SK-N-SH (cell line): Measurements from ENCODE around the gene IGSF5. TPM values are rescaled to one million over a fixed set of nuclear protein-coding genes. Genes with fewer than 3 reads are reported as not detected.

Experiments
- CTCF ChIA-PET: fragments of 300-600, 350-600 bp; formaldehyde crosslinking; extraction: SDS; loops from one replicate; lab custom pipeline; 2021; lab: Yijun Ruan, JAX
- POLR2A ChIA-PET: fragments of 350-600 bp; sonication (Branson Sonifier 250); formaldehyde crosslinking; extraction: SDS; loops from one replicate; lab custom pipeline; 2020; ENCODE audit warnings: antibody characterized with exemption, inconsistent platforms; lab: Yijun Ruan, JAX
- DNase-seq: peaks from one replicate; pipeline ENCODE4 v3.0.0; 2012
- H2AFZ ChIP-seq: fragments of 200-600 bp; sonication (generic); 2 replicates; pipeline ENCODE4 v1.8.1; 2016; ENCODE audit warnings: antibody characterized with exemption, mild to moderate bottlenecking, low read depth
- H3F3A ChIP-seq: fragments of 200-600 bp; sonication (generic); replicated peaks from 2 replicates; pipeline ENCODE3; 2016; ENCODE audit warnings: antibody characterized with exemption, mild to moderate bottlenecking; ENCODE audit not compliant: insufficient read depth
- H3K27ac ChIP-seq, 2 experiments: fragments of 200-500 bp in 1 of 2; fragments of 200-600 bp in 1 of 2; sonication (Bioruptor generic) in 1 of 2; sonication (generic), shearing (Covaris generic) in 1 of 2; 2 replicates each; pipeline versions ENCODE4 v1.5.1 to v1.6.1; 2014 to 2016; ENCODE audit warnings: low read depth in 2 of 2, inconsistent platforms in 1 of 2, low read length in 1 of 2, mild to moderate bottlenecking in 1 of 2, mixed read lengths in 1 of 2
- H3K27me3 ChIP-seq: fragments of 200-600 bp; sonication (generic), shearing (Covaris generic); 2 replicates; pipeline ENCODE4 v1.6.1; 2016; ENCODE audit warnings: mixed run types; ENCODE audit not compliant: insufficient read depth
- H3K36me3 ChIP-seq, 2 experiments: fragments of 200-500 bp in 1 of 2; fragments of 200-600 bp in 1 of 2; sonication (Bioruptor generic) in 1 of 2; sonication (generic) in 1 of 2; replicated peaks in 1 of 2; 2 replicates each; pipeline versions ENCODE3 to v1.5.1; 2014 to 2016; ENCODE audit warnings: low read length in 1 of 2, mild to moderate bottlenecking in 1 of 2; ENCODE audit not compliant: insufficient read depth in 2 of 2, control insufficient read depth in 1 of 2
- H3K4me1 ChIP-seq, 2 experiments: fragments of 200-500 bp in 1 of 2; fragments of 200-600 bp in 1 of 2; sonication (Bioruptor generic) in 1 of 2; sonication (generic), shearing (Covaris generic) in 1 of 2; 2 replicates each; pipeline versions ENCODE4 v1.5.1 to v1.6.1; 2014 to 2016; ENCODE audit warnings: low read depth in 1 of 2, low read length in 1 of 2, mixed run types in 1 of 2; ENCODE audit not compliant: insufficient read depth in 2 of 2, control insufficient read depth in 1 of 2
- H3K4me2 ChIP-seq: fragments of 200-600 bp; sonication (generic), shearing (Covaris generic); 2 replicates; pipeline ENCODE4 v1.6.1; 2017; ENCODE audit warnings: mixed run types
- H3K4me3 ChIP-seq, 2 experiments: fragments of 200-500 bp in 1 of 2; fragments of 200-600 bp in 1 of 2; sonication (Bioruptor generic) in 1 of 2; sonication (generic), shearing (Covaris generic) in 1 of 2; 2 replicates each; pipeline versions ENCODE4 v1.5.1 to v1.8.1; 2014 to 2016; ENCODE audit warnings: low read depth in 2 of 2, inconsistent platforms in 1 of 2, low read length in 1 of 2, mild to moderate bottlenecking in 1 of 2, mixed read lengths in 1 of 2, moderate library complexity in 1 of 2
- H3K79me2 ChIP-seq: fragments of 200-600 bp; sonication (generic); 2 replicates; pipeline ENCODE4 v1.8.1; 2017; ENCODE audit warnings: mild to moderate bottlenecking; ENCODE audit not compliant: insufficient read depth
- H3K9ac ChIP-seq: fragments of 200-600 bp; sonication (generic); 2 replicates; pipeline ENCODE4 v1.6.1; 2017; ENCODE audit warnings: mixed run types
- H3K9me2 ChIP-seq: fragments of 200-600 bp; sonication (generic); 2 replicates; pipeline ENCODE4 v1.6.1; 2017; ENCODE audit warnings: mixed run types
- H3K9me3 ChIP-seq: fragments of 200-600 bp; sonication (generic); 2 replicates; pipeline ENCODE4 v1.6.1; 2017; ENCODE audit warnings: mixed run types, mild to moderate bottlenecking, moderate library complexity
- H4K20me1 ChIP-seq: fragments of 200-600 bp; sonication (generic); 2 replicates; pipeline ENCODE4 v1.6.1; 2017; ENCODE audit warnings: mild to moderate bottlenecking, mixed run types; ENCODE audit not compliant: insufficient read depth
- CHD2 ChIP-seq: fragments of 150-350 bp; IDR thresholded peaks from 2 replicates; pipeline ENCODE4 v1.6.1; 2018; ENCODE audit warnings: low read length; ENCODE audit not compliant: partially characterized antibody
- FOXJ3 ChIP-seq: sonication (generic); formaldehyde crosslinking; IDR thresholded peaks from 2 replicates; pipeline ENCODE4 v1.5.1; 2020; ENCODE audit warnings: mild to moderate bottlenecking, missing genetic modification reagents
- IRF3 ChIP-seq: fragments of 150-350 bp; IDR thresholded peaks from 2 replicates; pipeline ENCODE4 v1.6.1; 2016; ENCODE audit warnings: mild to moderate bottlenecking, low read depth, low read length
- JUND ChIP-seq: IDR thresholded peaks from 2 replicates; pipeline ENCODE4 v1.4.0; 2012
- MEF2A ChIP-seq: IDR thresholded peaks from 2 replicates; pipeline ENCODE4 v1.4.0; 2012; ENCODE audit warnings: low read depth, borderline replicate concordance
- MXI1 ChIP-seq: IDR thresholded peaks from 2 replicates; pipeline ENCODE4 v1.6.1; 2012; ENCODE audit warnings: mild to moderate bottlenecking, low read depth, low read length, improper control_type of control experiment
- NFIC ChIP-seq: IDR thresholded peaks from 2 replicates; pipeline ENCODE4 v1.4.0; 2012; ENCODE audit warnings: borderline replicate concordance
- NRF1 ChIP-seq: IDR thresholded peaks from 2 replicates; pipeline ENCODE4 v1.6.1; 2012; ENCODE audit warnings: low read depth, mild to moderate bottlenecking, low read length
- PBX3 ChIP-seq: IDR thresholded peaks from 2 replicates; pipeline ENCODE4; 2012
- POLR2AphosphoS5 ChIP-seq: IDR thresholded peaks from 2 replicates; pipeline ENCODE4 v1.6.1; 2012; ENCODE audit warnings: low read depth, low read length
- RAD21 ChIP-seq: IDR thresholded peaks from 2 replicates; pipeline ENCODE4 v1.6.1; 2012; ENCODE audit warnings: mild to moderate bottlenecking, low read length
- SIN3A ChIP-seq: IDR thresholded peaks from 2 replicates; pipeline ENCODE4 v1.6.1; 2012; ENCODE audit warnings: low read depth, mild to moderate bottlenecking, low read length, moderate library complexity, borderline replicate concordance
- TCF12 ChIP-seq: IDR thresholded peaks from 2 replicates; pipeline ENCODE4 v1.4.0; 2012
- YY1 ChIP-seq: IDR thresholded peaks from 2 replicates; pipeline ENCODE4 v1.4.0; 2012; ENCODE audit warnings: low read depth, mild to moderate bottlenecking
- WGBS: methylation state at CpG from one replicate; pipeline ENCODE4 v1.1.6; 2017; ENCODE audit warnings: low lambda C conversion rate; 5-methylcytosine and 5-hydroxymethylcytosine counted together
- polyA plus RNA-seq, 3 experiments: library from polyadenylated mRNA; depleted of rRNA; stranded (reverse); fragments of >200 nt; gene quantifications; 2 replicates each; pipeline ENCODE4 v1.2.3, GENCODE V29; 2012
- TF ChIP-seq, protein P1 (sequence below): IDR thresholded peaks from 2 replicates; pipeline ENCODE4 v1.6.1; 2012; ENCODE audit warnings: mild to moderate bottlenecking, low read depth, low read length, moderate library complexity
- TF ChIP-seq, protein P2 (sequence below): IDR thresholded peaks from 2 replicates; pipeline ENCODE4 v1.4.0; 2012; ENCODE audit warnings: low read depth, borderline replicate concordance

The IGSF5 gene
- polyA plus RNA-seq, 1 of the 3 experiments (the other 2 are of a cell fraction) = 0.08 TPM

DNA sequence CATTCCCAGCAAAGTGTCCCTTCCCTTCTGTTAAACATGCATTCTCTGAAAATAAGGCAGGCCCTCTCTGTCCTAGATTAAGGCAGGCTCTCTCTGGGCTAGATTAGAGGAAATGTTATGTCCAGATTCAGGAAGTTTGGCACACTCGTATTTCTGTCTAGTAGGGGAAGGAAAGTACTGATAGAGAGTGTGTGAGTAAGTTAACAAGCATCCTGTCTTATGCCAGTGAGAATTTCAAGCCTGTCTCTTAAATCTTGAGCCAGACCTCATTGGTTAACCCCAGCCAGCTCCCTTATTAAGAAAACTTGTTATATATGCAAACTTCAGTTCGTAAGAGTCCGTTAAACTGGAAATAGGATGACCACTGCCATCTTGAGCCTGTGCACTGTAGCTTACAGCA is 31.6 kb downstream of the IGSF5 start:
- Histone ChIP-seq H3K27me3 (no peaks in the 10 kb centered on the region), H3K9me3 (no peaks in the 10 kb centered on the region), H2AFZ (no peak overlapping the region), H3K27ac (no peak overlapping the region), H3K4me1 (peaks cover 0 to 3% of the 10 kb centered on the region in 2 experiments; a peak in 1 of 4 replicates), H3K79me2 (no peaks in the 10 kb centered on the region), H3K9ac (no peak overlapping the region), H4K20me1 (no peaks in the 10 kb centered on the region), H3K36me3 (no peaks in the 10 kb centered on the region), H3F3A (no peaks in the 10 kb centered on the region), H3K4me2 (no peak overlapping the region), H3K9me2 (no peaks in the 10 kb centered on the region), H3K4me3 (no peak overlapping the region)
- DNase-seq = no peak
- ChIA-PET POLR2A (no interaction called here), CTCF (interaction anchor here (1.2 to 1.8 kb wide), 3 partner anchors 12 to 91 kb away, joined by 4 to 5 read pairs (median 4); partner anchors contain the start of gene PCP4)
- TF ChIP-seq RAD21 = no peak
- no peak for TF ChIP-seq SIN3A
- TF ChIP-seq FOXJ3 = no peak
- TF ChIP-seq NRF1 = no peak
- no peak for TF ChIP-seq CHD2
- TF ChIP-seq NFIC = no peak
- TF ChIP-seq POLR2AphosphoS5 = no peak
- no peak for TF ChIP-seq YY1
- TF ChIP-seq, protein P1, sequence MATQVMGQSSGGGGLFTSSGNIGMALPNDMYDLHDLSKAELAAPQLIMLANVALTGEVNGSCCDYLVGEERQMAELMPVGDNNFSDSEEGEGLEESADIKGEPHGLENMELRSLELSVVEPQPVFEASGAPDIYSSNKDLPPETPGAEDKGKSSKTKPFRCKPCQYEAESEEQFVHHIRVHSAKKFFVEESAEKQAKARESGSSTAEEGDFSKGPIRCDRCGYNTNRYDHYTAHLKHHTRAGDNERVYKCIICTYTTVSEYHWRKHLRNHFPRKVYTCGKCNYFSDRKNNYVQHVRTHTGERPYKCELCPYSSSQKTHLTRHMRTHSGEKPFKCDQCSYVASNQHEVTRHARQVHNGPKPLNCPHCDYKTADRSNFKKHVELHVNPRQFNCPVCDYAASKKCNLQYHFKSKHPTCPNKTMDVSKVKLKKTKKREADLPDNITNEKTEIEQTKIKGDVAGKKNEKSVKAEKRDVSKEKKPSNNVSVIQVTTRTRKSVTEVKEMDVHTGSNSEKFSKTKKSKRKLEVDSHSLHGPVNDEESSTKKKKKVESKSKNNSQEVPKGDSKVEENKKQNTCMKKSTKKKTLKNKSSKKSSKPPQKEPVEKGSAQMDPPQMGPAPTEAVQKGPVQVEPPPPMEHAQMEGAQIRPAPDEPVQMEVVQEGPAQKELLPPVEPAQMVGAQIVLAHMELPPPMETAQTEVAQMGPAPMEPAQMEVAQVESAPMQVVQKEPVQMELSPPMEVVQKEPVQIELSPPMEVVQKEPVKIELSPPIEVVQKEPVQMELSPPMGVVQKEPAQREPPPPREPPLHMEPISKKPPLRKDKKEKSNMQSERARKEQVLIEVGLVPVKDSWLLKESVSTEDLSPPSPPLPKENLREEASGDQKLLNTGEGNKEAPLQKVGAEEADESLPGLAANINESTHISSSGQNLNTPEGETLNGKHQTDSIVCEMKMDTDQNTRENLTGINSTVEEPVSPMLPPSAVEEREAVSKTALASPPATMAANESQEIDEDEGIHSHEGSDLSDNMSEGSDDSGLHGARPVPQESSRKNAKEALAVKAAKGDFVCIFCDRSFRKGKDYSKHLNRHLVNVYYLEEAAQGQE = no peak
- TF ChIP-seq MXI1 = no peak
- TF ChIP-seq MEF2A = no peak
- TF ChIP-seq, protein P2, sequence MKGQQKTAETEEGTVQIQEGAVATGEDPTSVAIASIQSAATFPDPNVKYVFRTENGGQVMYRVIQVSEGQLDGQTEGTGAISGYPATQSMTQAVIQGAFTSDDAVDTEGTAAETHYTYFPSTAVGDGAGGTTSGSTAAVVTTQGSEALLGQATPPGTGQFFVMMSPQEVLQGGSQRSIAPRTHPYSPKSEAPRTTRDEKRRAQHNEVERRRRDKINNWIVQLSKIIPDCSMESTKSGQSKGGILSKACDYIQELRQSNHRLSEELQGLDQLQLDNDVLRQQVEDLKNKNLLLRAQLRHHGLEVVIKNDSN = no peak
- no peak for TF ChIP-seq TCF12
- TF ChIP-seq JUND = no peak
- no peak for TF ChIP-seq IRF3
- TF ChIP-seq PBX3 = no peak
- WGBS = 9% methylated on average over 3 of the region's 3 CpGs
